Transverse colon (tissue), 4 donors: ENCODE results near the gene DLGAP1.

Experiments
- CTCF ChIP-seq, 5 experiments: fragments of 200-600 bp in 3 of 5; fragments of 450-650 bp in 2 of 5; sonication (generic) in 3 of 5; IDR thresholded peaks; 1 replicate in 2 of 5; 2 replicates in 3 of 5; pipeline ENCODE4 v1.5.1; 2016 to 2017; ENCODE audit warnings: antibody characterized with exemption in 5 of 5, inconsistent platforms in 3 of 5, mild to moderate bottlenecking in 2 of 5, moderate library complexity in 1 of 5
- POLR2A ChIP-seq: fragments of 450-650 bp; IDR thresholded peaks from one replicate; pipeline ENCODE4 v1.6.1; 2016; ENCODE audit warnings: antibody characterized with exemption, mild to moderate bottlenecking, moderate library complexity
- POLR2AphosphoS5 ChIP-seq, 3 donors: sonication (generic); formaldehyde crosslinking; IDR thresholded peaks; one replicate each; pipeline ENCODE4 v1.6.1; 2016; ENCODE audit warnings: antibody characterized with exemption in 3 of 3

- no peak for TF ChIP-seq CTCF (IDR thresholded peaks at IDR 0.05)
- TF ChIP-seq POLR2A = no peak
- TF ChIP-seq POLR2AphosphoS5 (IDR thresholded peaks at IDR 0.05) = no peak
These were observed 435.1 kb downstream of the DLGAP1 start for GRCh38 chr18:4020026-4020425.
